ACC112 (cell line): ENCODE results near the gene APOC3.

ENCODE experiments used
- H2AFZ ChIP-seq: fragments of 200-600 bp; sonication (generic); one replicate; pipeline ENCODE4 v1.6.0; 2017; ENCODE audit warnings: antibody characterized with exemption, low read length; ENCODE audit not compliant: unreplicated experiment
- H3K27ac ChIP-seq: fragments of 200-600 bp; sonication (generic); 2 replicates; pipeline ENCODE4 v1.5.1; 2014; ENCODE audit warnings: low read depth, mild to moderate bottlenecking, antibody characterized with exemption, low read length, moderate library complexity
- H3K27me3 ChIP-seq: fragments of 200-600 bp; sonication (generic); 2 replicates; pipeline ENCODE4 v1.6.1; 2014; ENCODE audit warnings: mild to moderate bottlenecking, antibody characterized with exemption, low read length, moderate library complexity, mixed read lengths; ENCODE audit not compliant: insufficient read depth
- H3K36me3 ChIP-seq: fragments of 200-600 bp; sonication (generic); 2 replicates; pipeline ENCODE4 v1.6.1; 2016; ENCODE audit warnings: mild to moderate bottlenecking, antibody characterized with exemption, low read length, moderate library complexity, mixed read lengths; ENCODE audit not compliant: insufficient read depth
- H3K4me1 ChIP-seq: fragments of 200-600 bp; sonication (generic); one replicate; pipeline ENCODE4 v1.6.1; 2016; ENCODE audit warnings: low read length, mixed read lengths; ENCODE audit not compliant: insufficient read depth, unreplicated experiment, control insufficient read depth
- H3K4me3 ChIP-seq: fragments of 200-600 bp; sonication (generic); 2 replicates; pipeline ENCODE4 v1.5.1; 2014; ENCODE audit warnings: mild to moderate bottlenecking, low read depth, low read length
- H3K79me2 ChIP-seq: fragments of 200-600 bp; sonication (generic); one replicate; pipeline ENCODE4 v1.6.0; 2016; ENCODE audit warnings: low read length; ENCODE audit not compliant: control insufficient read depth, unreplicated experiment, insufficient read depth

APOC3 gene

GRCh38 chr11:116838321-116839084, 8.8 kb downstream of the APOC3 start:
- H3K79me2 ChIP-seq = no peaks in the 10 kb centered on the region
- no peak overlapping the region for H3K4me3 ChIP-seq
- no peaks in the 10 kb centered on the region for H3K27me3 ChIP-seq
- H3K36me3 ChIP-seq = no peaks in the 10 kb centered on the region
- no peak overlapping the region for H2AFZ ChIP-seq
- no peak overlapping the region for H3K27ac ChIP-seq
- peaks cover 14% of the 10 kb centered on the region for H3K4me1 ChIP-seq

DNA sequence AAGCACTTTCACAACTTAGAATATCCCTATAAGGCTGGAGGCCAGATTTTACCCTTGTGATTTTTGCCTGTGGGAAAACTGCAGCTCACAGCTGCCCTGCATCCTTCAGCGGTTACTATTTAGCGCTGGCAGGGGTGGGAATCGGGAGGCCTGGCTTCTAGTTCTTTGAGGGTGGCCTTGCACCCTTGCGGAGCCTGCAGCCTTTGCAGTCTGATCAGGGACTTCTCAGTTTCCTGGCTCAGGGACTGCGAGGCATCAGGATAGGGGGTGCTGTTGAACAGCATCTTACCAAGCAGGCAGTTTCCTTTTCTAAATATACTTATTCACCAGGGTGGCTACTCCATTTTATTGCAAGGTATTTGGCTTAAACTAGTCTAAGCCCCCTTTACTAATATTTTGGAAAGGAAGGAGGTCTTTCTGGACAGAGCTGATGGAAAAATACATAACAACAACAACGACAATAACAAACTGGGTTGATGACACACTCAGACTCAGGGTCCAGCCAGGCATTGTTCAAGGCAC, 10.6 kb downstream of the APOC3 start:
- Histone ChIP-seq H3K36me3 (no peaks in the 10 kb centered on the region), H3K79me2 (no peaks in the 10 kb centered on the region), H3K27ac (no peak overlapping the region), H2AFZ (no peak overlapping the region), H3K4me1 (peaks cover 8% of the 10 kb centered on the region), H3K27me3 (no peaks in the 10 kb centered on the region), H3K4me3 (no peak overlapping the region)

DNA sequence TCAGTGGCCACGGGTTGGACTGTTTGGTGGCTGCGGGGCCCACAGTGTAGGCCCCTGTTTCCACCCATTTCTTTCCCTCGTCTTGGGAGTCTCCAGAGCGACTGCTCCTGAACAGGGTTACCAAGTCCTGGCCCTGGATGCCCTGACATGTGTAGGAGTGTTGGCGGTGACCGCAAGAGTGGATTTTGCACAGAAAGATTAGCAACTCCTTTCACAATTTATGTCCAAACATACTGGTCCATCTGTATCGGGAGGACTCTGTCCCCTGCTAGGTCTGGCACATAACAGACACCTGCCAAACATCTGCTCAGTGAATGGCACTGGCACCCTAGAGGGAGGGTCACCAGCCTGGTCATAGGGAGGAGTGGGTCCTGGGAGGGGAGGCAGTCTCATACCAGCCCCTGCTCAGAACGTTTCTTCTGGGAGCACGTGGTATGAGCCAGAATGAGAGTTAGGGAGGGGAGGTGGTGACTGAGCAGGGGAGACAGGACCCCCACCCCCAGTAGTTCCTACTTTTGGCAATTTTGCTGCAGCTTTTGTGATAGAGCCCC, 11.1 kb downstream of the APOC3 start:
- Histone ChIP-seq H2AFZ (no peak overlapping the region), H3K4me3 (no peak overlapping the region), H3K36me3 (no peaks in the 10 kb centered on the region), H3K4me1 (peaks cover 4% of the 10 kb centered on the region), H3K27me3 (no peaks in the 10 kb centered on the region), H3K27ac (no peak overlapping the region), H3K79me2 (no peaks in the 10 kb centered on the region)

- Histone ChIP-seq H3K4me3 (no peak overlapping the region), H3K79me2 (no peaks in the 10 kb centered on the region), H3K27me3 (no peaks in the 10 kb centered on the region), H3K4me1 (no peaks in the 10 kb centered on the region), H3K36me3 (no peaks in the 10 kb centered on the region), H3K27ac (no peak overlapping the region), H2AFZ (no peak overlapping the region)
These were observed 12.4 kb downstream of the APOC3 start for GRCh38 chr11:116842117-116842516.

GRCh38 chr11:116842909-116843308, 13.2 kb downstream of the APOC3 start:
- Histone ChIP-seq H3K4me1 (no peaks in the 10 kb centered on the region), H3K79me2 (no peaks in the 10 kb centered on the region), H2AFZ (no peak overlapping the region), H3K36me3 (no peaks in the 10 kb centered on the region), H3K27ac (no peak overlapping the region), H3K4me3 (no peak overlapping the region), H3K27me3 (no peaks in the 10 kb centered on the region)

- no peaks in the 10 kb centered on the region for H3K27me3 ChIP-seq
- H3K79me2 ChIP-seq = no peaks in the 10 kb centered on the region
- no peaks in the 10 kb centered on the region for H3K36me3 ChIP-seq
- H3K4me3 ChIP-seq = no peak overlapping the region
- no peaks in the 10 kb centered on the region for H3K4me1 ChIP-seq
- no peak overlapping the region for H3K27ac ChIP-seq
- H2AFZ ChIP-seq = no peak overlapping the region
These were observed 14.0 kb downstream of the APOC3 start for GRCh38 chr11:116843661-116844060.

GRCh38 chr11:116844722-116845121, 15.0 kb downstream of the APOC3 start:
- Histone ChIP-seq H3K27me3 (no peaks in the 10 kb centered on the region), H3K4me3 (no peak overlapping the region), H3K79me2 (no peaks in the 10 kb centered on the region), H3K27ac (no peak overlapping the region), H2AFZ (no peak overlapping the region), H3K4me1 (no peaks in the 10 kb centered on the region), H3K36me3 (no peaks in the 10 kb centered on the region)

GRCh38 chr11:116847612-116848011, 17.9 kb downstream of the APOC3 start:
- no peaks in the 10 kb centered on the region for H3K79me2 ChIP-seq
- no peaks in the 10 kb centered on the region for H3K36me3 ChIP-seq
- H2AFZ ChIP-seq = no peak overlapping the region
- H3K27ac ChIP-seq = no peak overlapping the region
- H3K4me1 ChIP-seq = peaks cover 16% of the 10 kb centered on the region
- no peak overlapping the region for H3K4me3 ChIP-seq
- no peaks in the 10 kb centered on the region for H3K27me3 ChIP-seq

GRCh38 chr11:116849060-116849459, 19.4 kb downstream of the APOC3 start:
- no peak overlapping the region for H3K4me3 ChIP-seq
- peaks cover 31% of the 10 kb centered on the region for H3K4me1 ChIP-seq
- H3K36me3 ChIP-seq = no peaks in the 10 kb centered on the region
- no peak overlapping the region for H2AFZ ChIP-seq
- H3K27me3 ChIP-seq = no peaks in the 10 kb centered on the region
- H3K79me2 ChIP-seq = no peaks in the 10 kb centered on the region
- no peak overlapping the region for H3K27ac ChIP-seq

DNA sequence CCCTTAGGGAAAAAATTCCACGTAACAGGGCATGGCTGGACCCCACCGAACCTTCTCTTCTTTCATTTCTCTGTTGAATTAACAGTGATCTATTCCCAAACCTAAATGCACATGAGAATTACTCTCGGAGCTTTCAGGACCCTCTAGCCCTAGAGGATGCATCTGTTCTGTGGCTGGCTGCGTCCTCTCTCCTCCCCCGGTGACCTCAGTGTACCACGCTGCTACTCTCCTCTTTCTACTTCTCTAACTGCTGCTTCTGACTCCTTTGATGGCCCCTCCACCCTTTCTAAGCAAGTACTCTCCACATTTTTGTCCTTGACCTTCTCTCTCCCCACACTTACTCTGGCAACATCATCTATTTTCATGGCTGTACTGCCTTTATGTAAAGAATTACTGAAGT, 19.8 kb downstream of the APOC3 start:
- peaks cover 35% of the 10 kb centered on the region for H3K4me1 ChIP-seq
- H2AFZ ChIP-seq = no peak overlapping the region
- H3K4me3 ChIP-seq = no peak overlapping the region
- no peak overlapping the region for H3K27ac ChIP-seq
- no peaks in the 10 kb centered on the region for H3K27me3 ChIP-seq
- H3K36me3 ChIP-seq = no peaks in the 10 kb centered on the region; the same call in 1 of the 2 replicates
- H3K79me2 ChIP-seq = no peaks in the 10 kb centered on the region

DNA sequence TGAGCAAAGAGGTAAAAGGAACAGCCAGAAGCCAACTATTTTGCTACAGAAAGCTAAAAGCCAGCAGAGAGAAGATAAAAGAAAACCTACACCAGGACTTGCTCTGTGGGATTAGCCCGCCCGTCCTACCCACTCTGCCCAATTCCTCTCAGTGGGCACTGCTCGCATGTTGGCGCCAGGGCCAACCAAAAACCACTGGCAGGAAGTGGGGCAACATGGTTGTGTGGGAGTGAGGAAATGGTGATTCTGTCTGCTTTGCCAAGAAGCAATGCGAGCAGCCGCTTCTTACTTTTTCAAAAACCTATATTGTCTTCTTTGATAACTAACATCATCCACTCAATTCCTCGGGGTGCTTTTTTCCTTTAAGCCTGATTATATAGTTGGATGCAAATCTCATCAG, 21.9 kb downstream of the APOC3 start:
- peak overlapping the region; percentile 87 for H3K27ac ChIP-seq
- peaks cover 1% of the 10 kb centered on the region; the same call in 1 of the 2 replicates for H3K36me3 ChIP-seq
- H3K4me1 ChIP-seq = peaks cover 36% of the 10 kb centered on the region
- H2AFZ ChIP-seq = no peak overlapping the region
- H3K79me2 ChIP-seq = no peaks in the 10 kb centered on the region
- H3K4me3 ChIP-seq = 0 out of 2 replicates have a peak overlapping the region, but pooled peaks have one; percentile 12
- no peaks in the 10 kb centered on the region for H3K27me3 ChIP-seq
